Esophagus squamous epithelium (tissue), 4 donors: Measurements from ENCODE around the gene MYO15A.

Experiments
- CTCF ChIP-seq, 6 experiments: fragments of 450-650 bp in 4 of 6; fragments of 200-600 bp in 2 of 6; sonication (generic) in 2 of 6; IDR thresholded peaks; one replicate each; pipeline ENCODE4 v1.5.1; 2016 to 2019; ENCODE audit warnings: antibody characterized with exemption in 6 of 6, mild to moderate bottlenecking in 4 of 6, moderate library complexity in 4 of 6
- POLR2A ChIP-seq, 4 donors: fragments of 450-650 bp; IDR thresholded peaks; one replicate each; pipeline ENCODE4 v1.6.1; 2017; ENCODE audit warnings: antibody characterized with exemption in 4 of 4, mild to moderate bottlenecking in 4 of 4, moderate library complexity in 3 of 4

- TF ChIP-seq CTCF (IDR thresholded peaks at IDR 0.05) (no peak), POLR2A (IDR thresholded peaks at IDR 0.05) (no peak)
Observed at GRCh38 chr17:18160128-18160856, 51.7 kb downstream of the MYO15A start.
